ENCODE data around the gene OPA1.

OPA1 gene

DNA sequence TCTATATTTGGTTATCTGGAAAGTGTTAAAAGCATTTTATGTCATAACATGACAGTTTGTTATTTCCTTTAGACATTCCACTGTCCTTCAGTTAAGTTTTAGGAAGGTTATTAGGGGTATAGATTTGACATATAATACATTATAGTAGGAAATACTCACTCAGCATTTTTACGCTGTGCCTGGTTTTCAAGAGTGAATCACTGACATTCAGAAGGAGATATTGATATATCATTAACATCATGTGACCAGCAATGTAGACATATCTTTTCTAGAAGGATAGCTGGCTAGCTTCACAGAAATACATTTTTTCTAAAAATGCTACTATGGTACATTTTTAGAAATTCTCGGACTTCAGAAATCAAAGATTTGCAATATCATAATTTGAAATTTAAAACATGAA lies 57.6 kb downstream of the OPA1 start:
- no peak for DNase-seq

DNA sequence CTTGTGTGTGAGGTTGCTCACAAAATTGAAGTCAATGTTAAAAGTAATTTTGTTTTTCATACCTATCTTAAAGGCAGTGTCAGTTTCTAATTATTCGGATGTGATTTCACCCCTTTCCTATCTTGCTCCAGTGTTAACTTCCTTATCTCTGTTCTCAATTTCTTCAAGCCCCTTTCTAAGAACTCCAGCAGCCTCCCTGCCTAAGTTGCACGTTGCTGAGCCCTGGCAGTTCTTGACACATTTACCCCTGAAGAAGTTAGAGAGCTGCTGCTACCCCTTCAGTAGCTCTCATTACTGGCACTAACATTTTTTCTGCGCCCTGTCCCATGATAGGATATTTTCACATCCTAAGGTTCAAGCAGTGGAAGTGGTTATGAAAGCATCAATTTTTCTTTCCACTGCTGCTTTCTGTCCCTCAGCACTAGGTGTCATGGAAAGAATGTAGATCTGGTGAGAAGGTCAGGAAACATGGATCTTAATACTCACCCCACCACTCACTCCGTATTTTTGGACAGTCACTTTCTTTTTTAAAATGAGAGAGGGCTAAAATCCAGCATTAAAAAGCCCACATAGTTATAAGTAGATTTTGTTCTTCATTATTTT lies 62.9 kb downstream of the OPA1 start:
- no peak for DNase-seq

DNA sequence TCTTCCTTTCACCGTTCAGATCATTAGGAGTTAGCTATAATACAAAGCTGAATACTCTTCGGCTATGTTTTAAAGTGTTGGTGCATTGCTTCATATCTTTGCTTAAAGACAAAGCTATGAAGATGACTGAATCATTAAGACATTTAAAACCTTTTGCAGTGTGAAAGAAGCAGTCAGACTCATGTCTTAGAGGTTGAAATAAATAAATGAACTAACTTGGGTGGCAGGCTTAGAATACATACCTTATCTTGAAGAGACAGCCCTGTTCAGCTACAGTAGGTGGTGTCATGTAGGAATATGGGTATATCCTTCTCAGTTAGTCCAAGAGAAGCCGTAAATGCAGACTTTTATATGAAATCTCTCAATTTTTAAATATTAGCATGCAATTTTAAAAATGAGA lies 63.4 kb downstream of the OPA1 start:
- no peak for DNase-seq

DNA sequence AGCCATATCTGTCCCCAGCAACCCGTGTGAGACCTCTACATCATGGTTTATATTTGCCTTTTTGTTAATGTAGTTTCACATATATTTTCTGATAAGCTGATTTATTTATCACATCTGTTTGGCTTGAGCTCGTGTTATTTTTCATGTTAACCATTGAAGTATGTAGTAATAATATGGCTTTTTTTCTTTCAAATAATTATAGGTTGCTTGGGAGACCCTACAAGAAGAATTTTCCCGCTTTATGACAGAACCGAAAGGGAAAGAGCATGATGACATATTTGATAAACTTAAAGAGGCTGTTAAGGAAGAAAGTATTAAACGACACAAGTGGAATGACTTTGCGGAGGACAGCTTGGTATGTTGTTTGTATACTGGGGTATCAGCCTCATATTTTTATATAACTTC lies 63.9 kb downstream of the OPA1 start:
- DNase-seq: no peak

DNA sequence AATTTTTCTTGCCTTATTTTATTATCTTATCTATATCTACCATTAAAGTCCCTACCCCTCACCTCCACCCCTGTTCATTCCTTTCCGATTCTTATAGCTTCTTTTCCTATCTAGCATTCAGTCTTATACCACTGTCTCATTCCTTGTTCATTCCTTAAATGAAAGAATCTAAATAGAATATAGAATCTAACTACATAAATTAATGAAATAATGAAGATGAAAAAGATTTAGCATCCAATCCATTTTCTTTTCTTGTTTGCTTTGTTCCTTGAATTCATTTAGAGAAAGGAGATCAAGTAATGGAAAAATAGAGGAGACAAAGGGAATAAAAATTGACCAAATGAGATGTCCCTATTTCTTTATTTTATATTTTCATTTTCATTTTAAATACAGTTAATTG lies 67.2 kb downstream of the OPA1 start:
- no peak for DNase-seq

DNA sequence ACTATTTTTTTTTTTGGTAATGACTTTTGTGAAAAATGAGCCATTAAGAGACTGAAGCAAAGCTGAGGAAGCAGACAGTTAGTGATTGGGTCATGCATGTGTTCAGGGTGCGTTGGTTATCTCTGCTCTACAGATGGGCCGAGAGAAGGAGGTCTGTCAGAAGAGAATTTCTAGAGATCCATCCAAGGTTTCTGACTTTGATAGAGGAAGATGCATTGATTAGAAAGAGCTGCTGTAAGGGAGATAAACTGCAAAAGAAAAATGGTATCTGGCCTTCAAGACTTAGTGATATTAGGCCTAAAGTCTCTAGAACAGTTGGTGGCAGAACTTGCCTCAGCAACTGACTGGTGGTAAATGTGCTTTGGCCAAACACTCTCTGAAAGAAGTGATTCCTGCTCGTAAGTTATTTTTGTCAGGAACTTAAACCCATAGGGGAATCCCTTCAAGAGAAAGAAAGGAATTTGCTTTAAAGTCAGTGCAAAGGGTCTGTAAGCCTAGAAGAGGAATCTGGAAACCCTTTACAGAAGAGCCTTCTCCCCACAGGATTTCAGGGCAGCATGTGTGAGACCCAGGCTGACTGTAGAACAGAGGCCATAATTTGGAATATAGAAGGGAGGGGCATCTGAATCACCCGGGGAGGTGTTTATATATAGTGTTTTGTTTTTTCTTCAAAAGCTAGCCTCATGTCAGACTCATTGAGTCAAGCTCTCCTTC lies 67.8 kb downstream of the OPA1 start:
- DNase-seq: no peak

DNA sequence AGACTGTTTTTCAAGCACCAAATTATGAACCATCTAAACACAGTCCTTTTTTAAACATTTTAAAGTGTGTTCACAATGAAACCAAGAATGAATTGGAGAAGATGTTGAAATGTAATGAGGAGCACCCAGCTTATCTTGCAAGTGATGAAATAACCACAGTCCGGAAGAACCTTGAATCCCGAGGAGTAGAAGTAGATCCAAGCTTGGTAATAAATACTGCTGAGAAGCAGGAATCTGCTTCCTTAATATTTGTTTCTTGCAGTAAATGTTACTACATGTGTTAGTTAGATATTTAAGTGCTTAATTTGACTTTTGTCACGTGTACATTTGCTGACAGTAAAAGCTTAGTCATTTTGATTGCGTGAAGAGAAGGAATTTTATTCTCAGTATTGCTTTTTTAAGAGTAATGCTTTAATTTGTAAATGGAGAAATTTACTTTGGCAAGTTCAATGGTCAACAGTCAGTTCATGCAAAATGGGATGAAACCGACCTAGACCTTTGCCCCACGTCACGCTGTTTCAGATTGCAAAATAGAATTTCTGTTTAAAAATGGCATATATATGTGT lies 69.8 kb downstream of the OPA1 start:
- DNase-seq: no peak

DNA sequence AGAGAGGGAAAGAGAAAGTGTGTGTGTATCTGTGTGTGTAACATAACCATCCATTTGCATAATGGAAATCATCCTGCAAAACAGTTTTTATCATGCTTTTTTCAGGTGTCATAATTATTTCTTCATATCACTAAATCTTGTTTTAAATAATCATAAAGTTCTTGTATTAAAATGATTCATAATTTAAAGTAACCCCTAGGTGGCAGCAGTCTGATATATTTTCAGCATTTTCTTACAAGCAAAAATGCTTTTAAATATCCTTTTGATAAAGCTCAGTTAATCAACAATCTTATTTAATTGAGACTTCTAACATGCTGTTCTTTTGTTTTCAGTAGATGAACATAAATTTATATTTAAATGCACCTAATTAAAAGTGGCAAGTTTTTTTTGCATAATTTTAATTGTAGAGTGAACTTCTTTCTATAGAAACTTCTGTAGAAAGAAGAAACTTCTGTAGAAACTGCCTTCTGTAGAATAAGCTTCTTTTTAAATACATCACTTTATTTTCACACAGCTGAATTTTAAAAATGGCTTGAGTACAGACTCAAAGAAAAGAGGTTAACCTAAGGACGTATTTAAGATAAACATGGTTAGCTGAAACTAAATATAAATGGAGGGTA lies 72.5 kb downstream of the OPA1 start:
- peak; percentile 17 for DNase-seq

DNA sequence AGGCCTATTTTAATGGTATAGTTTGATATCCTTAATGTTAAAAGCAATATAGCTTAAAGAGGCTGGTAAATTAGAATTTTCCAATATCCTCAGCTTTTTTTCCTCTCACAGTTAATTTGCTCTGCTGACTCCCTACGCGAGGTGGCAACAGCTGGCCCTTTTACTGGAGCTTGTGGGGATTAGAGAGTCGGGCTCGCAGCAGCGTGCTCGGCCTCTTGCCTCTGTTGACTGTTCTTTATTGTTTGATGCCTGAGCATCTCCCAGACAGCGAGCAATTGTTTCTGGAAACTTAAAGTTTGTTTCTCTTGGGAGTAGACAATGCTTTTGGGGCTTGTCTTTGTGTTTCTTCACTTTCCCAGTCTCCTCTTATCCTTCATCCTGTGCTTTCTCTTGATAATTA lies 80.8 kb downstream of the OPA1 start:
- DNase-seq: no peak

DNA sequence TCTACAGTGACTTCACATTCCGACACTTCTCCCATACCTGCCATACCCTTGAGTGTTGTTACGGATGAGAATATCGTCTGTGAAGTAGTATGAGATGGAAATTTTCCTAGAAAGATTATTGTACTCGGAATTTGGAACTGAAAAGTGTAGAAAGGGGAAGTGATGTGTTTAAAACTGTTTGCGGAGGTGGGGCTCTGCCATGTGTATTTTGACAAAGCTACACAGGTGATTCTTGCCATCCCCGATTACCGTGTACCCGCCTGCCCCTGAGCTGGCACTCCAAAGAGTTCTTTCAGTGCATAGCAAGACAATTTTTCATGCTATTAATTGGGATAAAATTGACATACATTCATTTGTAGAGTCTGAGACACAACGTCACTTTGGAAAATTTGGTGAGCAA lies 81.7 kb downstream of the OPA1 start:
- DNase-seq: no peak

DNA sequence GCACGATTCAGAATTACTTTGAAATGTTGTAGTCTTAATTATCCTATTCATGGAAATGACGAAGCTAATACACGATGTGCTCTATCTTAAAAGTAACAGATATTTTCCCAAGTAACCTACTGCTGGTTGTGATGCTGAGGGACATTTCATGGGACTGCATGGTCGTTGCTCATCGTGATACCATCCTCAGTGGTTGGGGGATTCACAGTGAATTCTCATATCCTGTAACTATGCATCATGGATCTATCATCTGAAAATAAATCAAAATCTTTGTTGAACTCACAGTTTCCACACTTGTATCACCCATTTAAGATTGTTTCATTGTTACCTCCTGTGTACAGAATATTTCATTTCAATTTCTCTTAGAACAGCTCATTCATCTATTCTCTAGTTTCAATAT lies 84.7 kb downstream of the OPA1 start:
- no peak for DNase-seq

DNA sequence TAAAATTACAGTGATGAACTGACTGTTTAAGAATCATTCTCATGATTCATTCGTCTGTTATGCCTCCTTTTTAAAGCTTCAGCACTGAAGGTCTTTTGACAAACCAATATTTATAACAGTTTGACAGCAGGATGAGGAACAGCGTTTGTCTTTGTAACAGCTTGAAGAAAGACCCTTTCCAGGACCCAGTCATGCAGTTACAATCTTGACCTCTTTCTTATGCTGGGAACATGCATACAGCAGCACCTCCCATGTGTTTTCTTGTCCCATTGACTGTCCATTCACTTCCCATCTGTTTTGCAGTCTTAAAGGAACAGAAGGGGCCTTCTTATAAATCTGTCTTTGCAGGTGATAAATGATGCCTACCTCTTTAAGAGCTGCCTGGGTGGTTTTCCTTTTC lies 87.2 kb downstream of the OPA1 start:
- no peak for DNase-seq

DNA sequence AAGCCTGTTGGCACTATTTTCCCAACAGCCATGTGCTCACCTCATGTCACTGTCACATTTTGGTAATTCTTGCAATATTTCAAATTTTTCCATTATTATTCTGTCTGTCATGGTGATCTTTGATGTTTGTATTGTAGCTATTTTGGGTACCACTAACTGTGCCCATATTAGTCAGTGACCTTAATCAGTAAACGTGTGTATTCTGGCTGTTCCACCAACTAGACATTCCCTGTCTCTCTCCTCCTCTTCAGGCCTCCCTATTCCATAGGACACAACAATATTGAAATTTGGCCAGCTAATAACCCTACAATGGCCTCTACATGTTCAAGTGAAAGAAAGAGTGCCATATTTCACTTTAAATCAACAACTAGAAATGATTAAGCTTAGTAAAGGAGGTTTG lies 88.6 kb downstream of the OPA1 start:
- DNase-seq: no peak

DNA sequence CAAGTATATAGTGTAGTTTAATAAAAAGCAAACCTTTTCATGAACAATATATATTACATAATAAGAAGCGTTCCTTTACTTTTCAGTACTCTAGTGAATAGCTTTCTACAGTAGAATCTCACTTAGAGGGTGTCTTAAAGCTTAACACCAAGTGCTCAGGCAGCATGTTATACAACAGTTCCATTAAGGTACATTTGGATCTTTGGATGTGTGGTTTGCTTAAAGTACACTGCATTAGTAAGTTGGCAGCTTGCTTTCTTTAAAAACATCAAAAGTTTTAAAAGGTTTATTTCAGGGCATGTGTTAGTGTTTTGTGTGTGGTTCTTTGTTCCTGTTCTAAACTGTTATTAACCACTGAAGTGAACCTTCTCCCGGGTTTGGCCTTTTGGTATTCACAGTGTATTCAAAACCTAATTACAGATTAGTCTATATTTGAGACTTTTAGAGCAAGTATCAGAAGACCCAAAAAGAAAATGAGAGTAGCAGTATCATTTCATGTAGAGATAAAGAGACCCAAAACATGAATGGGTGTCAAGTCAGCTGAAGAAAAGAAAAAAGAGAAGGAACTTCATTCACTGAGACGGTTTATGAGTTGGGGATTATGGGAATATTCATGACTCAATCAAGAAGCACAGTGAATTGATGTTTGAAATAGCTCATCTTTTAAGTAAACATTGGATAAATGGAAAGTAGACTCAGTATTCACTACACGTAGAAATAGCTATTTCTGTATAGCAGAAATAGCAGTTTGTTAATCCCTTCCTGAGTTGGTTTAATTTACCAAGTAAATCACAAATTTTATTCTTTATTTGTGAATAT lies 93.9 kb downstream of the OPA1 start:
- no peak for DNase-seq

DNA sequence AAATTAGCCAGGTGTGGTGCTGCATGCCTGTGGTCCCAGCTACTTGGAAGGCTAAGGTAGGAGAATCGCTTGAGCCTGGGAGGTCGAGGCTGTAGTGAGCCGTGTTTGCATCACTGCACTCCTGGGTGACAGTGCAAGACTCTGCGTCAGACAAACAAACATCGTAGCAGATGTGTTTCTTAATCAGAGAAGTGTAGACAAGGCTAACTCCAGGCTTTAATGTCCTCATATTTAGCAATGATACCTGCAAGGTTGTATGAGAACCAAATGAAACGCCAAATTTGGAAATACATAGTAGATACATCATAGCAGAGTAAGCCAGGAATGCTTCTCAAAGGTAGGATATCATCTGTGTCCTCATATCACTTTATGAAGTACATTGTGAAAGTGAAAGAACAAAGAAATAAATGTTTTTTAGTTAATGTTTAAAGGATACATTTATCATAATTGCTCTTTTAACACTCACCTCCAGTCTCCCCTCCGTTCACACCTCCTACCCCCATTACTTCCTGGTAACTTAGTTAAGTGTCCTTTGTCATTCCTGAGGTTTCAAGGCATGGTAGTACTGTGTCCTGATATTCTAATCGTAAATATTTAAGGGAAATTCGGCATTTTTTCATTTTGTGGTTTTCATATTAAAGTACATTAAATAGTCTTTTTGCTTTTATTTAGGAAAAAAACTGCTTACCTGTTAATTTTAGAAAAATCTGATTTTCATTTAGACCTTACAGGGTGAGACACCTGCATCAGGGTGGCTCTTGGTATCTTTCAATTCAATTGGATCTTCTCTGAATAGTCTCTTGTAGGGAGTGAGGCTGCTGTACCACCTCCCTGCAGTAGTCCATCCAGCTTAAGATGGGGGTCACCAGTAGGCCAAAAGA lies 96.1 kb downstream of the OPA1 start:
- no peak for DNase-seq

DNA sequence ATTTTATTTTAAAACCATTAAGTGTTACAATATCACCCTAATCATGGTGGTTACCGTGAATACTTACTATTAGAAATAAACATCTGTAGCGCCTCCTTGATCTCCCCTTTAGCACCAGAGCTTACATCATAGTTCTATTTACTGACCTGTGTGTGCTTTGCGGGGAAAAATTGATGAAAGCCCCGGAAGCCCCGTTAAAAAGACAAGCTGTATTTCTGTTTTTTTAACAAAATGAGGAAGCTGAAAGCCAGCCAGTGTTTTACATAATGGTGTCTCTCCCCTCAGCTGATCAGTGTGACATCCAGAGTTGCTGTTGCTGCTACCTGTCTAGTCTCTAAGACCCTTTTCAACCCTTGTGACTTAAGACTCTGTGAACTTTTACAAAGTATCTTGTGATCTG lies 100.8 kb downstream of the OPA1 start:
- DNase-seq: no peak

DNA sequence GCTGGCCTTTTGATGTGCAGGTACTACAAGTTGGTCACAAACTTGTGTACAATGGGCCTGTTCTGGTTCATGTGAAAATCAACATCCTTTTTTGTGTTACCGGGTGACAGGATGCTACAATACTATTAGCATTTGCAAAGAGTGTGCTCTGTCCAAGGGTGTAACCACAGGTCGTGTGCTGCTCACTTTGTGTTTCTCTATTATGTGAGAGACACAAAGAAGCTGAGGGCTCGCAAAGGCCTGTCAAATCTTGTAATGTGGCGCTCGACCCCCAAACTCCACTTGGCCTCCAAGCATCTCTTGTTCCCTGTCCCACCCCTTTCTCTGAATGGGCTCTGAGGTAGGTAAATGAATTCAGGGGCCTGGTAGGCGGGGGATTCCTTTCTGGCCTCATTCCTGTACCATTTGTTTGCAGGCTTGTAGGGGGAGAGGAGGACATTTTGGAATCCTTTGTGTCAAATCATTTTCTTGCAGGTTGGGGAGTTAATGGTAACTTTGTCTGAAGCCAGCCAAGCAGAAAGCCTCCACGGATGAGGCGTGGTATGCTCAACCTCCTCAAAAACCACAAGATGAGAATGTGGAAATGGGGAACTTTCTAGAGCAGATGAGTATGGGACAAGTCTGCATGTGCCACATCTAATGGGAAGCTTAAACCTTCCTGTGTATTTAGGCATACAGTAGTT lies 109.1 kb downstream of the OPA1 start:
- DNase-seq: peak; percentile 50

DNA sequence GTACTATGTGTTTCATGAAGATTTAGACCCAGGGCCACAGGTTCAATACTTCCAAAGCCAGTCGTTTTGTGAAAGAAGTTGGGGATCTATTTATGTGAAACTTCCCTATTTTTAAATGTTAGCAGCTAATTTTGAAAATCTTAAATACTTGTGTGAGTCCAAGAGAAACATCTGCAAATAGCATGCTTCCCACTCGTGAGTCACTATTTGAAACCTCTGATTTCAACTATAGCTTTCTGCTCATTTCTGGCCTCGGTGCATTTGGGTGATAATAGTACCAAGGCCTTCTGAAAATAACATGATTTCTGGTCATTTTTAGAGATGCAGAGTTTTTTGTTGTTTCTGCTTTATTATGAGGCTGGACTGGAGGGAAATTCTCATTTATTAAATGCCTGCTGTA lies 110.0 kb downstream of the OPA1 start:
- no peak for DNase-seq

DNA sequence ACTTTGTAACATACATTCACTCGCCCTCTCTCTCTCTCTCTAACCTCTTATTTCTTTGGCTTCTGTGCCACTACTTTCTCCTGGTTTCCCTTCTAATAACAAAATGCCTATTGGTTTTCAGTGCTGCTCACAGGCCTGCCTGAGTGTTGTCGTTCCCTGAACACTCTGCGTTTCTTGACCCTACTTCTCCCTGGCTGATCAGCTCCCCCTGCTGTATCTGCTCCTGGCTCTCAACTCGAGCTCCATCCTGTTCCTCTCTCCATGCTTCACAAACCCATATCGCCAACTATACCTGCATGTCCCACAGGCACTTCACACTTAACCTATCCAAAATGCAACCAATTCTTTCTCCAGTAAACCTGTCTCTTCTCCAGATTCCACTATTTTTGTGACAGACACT lies 111.4 kb downstream of the OPA1 start:
- DNase-seq: no peak

DNA sequence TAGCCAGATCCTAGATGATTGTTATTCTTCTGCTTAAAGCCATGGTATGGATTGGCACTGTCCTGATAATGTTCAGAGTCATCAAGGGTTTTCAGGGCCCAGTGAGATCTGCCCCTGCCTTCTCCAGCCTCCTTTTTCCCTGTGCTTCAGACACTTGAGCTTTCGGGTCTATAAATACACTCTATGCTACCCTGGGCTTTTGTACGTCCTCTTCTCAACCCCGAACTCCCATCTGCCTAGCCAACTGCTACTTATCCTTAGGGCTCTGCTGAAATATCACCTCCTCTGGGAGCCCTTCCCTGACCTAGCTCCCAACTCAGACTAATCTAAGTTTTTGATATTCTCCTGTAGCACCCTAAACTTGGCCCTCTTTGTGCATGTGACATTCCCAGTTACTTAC lies 115.3 kb downstream of the OPA1 start:
- DNase-seq: no peak

DNA sequence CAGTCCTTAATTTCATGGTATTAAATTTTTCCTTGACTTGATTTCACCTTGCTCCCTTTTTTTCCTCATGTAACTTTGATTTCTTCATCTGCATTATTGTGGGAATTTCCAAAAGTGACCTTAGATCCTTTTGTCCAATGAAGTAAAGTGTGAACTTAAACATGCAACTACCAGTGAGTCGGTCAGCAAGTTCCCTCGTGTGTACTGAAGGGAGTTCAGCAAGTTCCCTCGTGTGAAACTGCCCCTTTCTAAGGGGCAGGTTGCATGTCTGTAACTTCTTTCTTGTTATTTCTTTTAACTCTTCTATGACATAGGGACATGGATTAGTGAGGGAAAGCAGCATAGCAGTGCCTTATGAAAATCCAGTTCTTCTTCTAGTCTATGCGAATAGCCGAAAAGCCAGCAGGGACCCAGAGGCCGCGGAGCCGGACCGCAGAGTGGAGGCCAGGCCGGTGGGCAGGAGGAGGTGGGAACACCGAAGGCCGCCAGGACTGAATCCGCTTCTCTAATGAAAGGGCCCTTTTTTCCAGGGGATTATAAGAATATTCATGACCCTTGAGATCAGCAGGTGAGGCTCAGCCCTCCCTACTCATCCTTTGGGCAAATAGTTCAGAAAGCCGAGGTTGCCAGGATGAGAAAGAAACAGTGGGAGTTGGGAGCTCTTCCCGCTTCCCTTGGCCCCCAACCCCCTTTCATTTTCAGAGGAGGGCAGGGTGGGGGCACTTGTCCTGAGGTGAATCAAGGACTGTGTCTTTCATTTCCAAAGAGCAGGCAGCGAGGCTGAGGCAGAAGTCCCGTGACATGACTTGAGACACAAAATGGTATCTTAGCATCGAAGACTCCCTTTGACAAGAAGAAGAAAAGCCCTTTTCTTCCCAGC lies 117.5 kb downstream of the OPA1 start:
- no peak for DNase-seq
